ENCODE measurements around the gene PRAC1. TPM values are rescaled to one million over a fixed set of nuclear protein-coding genes. Genes with fewer than 3 reads are reported as not detected.

Gene PRAC1
- total RNA-seq, 2 experiments from 2014 or later: not detected

GRCh38 chr17:48678141-48678971, 44.0 kb downstream of the PRAC1 start:
- no peaks in the 10 kb centered on the region for H3K9me3 Mint-ChIP-seq
- peaks cover 50% of the 10 kb centered on the region for H3K27me3 Mint-ChIP-seq
- POLR2A ChIA-PET: interaction anchor here (0.8 to 0.9 kb wide), 2 partner anchors 16 to 214 kb away, joined by 3 to 5 read pairs; partner anchors contain the start of gene ATP5MC1
- DNase-seq (peak; percentile 88), ATAC-seq (ENCODE audit: low read depth) (peak; percentile 84)
- no peaks in the 10 kb centered on the region for H3K36me3 Mint-ChIP-seq
- H3K4me3 Mint-ChIP-seq: no peak overlapping the region
- peaks cover 3% of the 10 kb centered on the region for H3K4me1 Mint-ChIP-seq
- no peak overlapping the region for H3K27ac Mint-ChIP-seq

DNA sequence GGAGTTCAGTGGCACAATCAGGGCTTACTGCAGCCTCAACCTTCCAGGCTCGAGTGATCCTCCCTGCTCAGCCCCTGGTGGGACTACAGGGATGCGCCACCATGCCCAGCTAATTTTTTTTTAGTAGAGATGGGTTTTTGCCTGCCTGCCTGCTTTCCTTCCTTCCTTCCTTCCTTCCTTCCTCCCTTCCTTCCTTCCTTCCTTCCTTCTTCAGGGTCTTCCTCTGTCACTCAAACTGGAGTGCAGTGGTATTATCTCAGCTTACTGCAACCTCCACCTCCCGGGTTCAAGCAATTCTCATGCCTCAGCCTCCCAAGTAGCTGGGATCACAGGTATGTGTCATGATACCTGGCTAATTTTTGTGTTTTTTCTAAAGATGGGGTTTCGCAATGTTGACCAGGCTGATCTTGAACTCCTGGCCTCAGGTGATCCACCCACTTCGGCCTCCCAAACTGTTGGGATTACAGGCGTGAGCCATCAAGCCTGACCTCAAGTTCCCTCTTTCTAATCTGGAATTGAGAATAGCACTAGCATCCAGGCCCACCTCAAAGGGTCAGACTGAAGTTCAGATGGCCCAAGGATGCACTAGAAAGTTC, 45.3 kb downstream of the PRAC1 start:
- DNase-seq: no peak
- H3K9me3 Mint-ChIP-seq: no peaks in the 10 kb centered on the region

GRCh38 chr17:48672340-48672739, 50.0 kb downstream of the PRAC1 start:
- peaks cover 58% of the 10 kb centered on the region for H3K27me3 Mint-ChIP-seq

More for the DNA sequence above, 45.3 kb downstream of the PRAC1 start:
- H3K27ac Mint-ChIP-seq: no peak overlapping the region
- H3K36me3 Mint-ChIP-seq: no peaks in the 10 kb centered on the region
- POLR2A ChIA-PET: no interaction called here
- no peak overlapping the region for H3K4me3 Mint-ChIP-seq
- no peak for ATAC-seq (ENCODE audit: low read depth)
- H3K4me1 Mint-ChIP-seq: peaks cover 3% of the 10 kb centered on the region
- H3K27me3 Mint-ChIP-seq: peaks cover 55% of the 10 kb centered on the region

More at GRCh38 chr17:48672340-48672739, 50.0 kb downstream of the PRAC1 start:
- DNase-seq: no peak
- ATAC-seq (ENCODE audit: low read depth): no peak
- POLR2A ChIA-PET: no interaction called here
- Mint-ChIP-seq H3K27ac (no peak overlapping the region), H3K4me1 (peaks cover 6% of the 10 kb centered on the region), H3K4me3 (no peak overlapping the region), H3K36me3 (no peaks in the 10 kb centered on the region), H3K9me3 (no peaks in the 10 kb centered on the region)

Small RNA genes within 50 kb of the gene (microRNA-seq; reads per million reads assigned to microRNA genes)
- gene MIR3185: not detected

Other genes starting within 250 kb of the PRAC1 start
- not detected for gene HOXB1, start 191.5 kb downstream of the PRAC1 start, total RNA-seq
- gene HOXB2, start 177.4 kb downstream of the PRAC1 start, total RNA-seq: 10 to 100 TPM; 19.5 to 20.0 TPM
- 1 to 10 TPM; 5.3 to 6.4 TPM for gene HOXB4, start 144.2 kb downstream of the PRAC1 start, total RNA-seq
- gene HOXB3, start 132.3 kb downstream of the PRAC1 start, total RNA-seq: 10 to 100 TPM; 10.5 to 13.6 TPM
- not detected for gene HOXB5, start 128.7 kb downstream of the PRAC1 start, total RNA-seq
- gene HOXB6, start 117.5 kb downstream of the PRAC1 start, total RNA-seq: not detected
- 1 to 10 TPM in 1 of 2 experiments, under 1 TPM in 1; 0.80 to 1.0 TPM for gene HOXB7, start 111.5 kb downstream of the PRAC1 start, total RNA-seq
- gene HOXB8, start 107.2 kb downstream of the PRAC1 start, total RNA-seq: not detected
- under 1 TPM; 0.11 to 0.23 TPM for gene HOXB9, start 96.2 kb downstream of the PRAC1 start, total RNA-seq
- gene PRAC2, start 667 bp upstream of the PRAC1 start, total RNA-seq: not detected
- gene HOXB13, start 6.2 kb upstream of the PRAC1 start, total RNA-seq: not detected
- not detected for gene TTLL6, start 94.7 kb upstream of the PRAC1 start, total RNA-seq
- 100 to 1,000 TPM; 179 to 199 TPM for gene CALCOCO2, start 108.5 kb upstream of the PRAC1 start, total RNA-seq
- gene ATP5MC1, start 170.3 kb upstream of the PRAC1 start, total RNA-seq: 10 to 100 TPM; 53.4 to 61.9 TPM
- 10 to 100 TPM; 71.6 to 74.7 TPM for gene UBE2Z, start 185.9 kb upstream of the PRAC1 start, total RNA-seq
- gene SNF8, start 222.3 kb upstream of the PRAC1 start, total RNA-seq: 10 to 100 TPM; 82.6 to 96.2 TPM
- not detected for gene GIP, start 246.1 kb upstream of the PRAC1 start, total RNA-seq

Measured in activated naive CD8-positive, alpha-beta T cell treated with anti-CD3 and anti-CD28 coated beads, Interleukin-2, amount 10 ng/mL, durations not matched to agents 7 days and 5 days (primary cell).